GM10248 (cell line): Measurements from ENCODE around the gene NENF.

Experiments used
- CTCF ChIA-PET: fragments of 300-600 bp; sonication (Branson Sonifier 250); formaldehyde crosslinking; extraction: SDS; loops from one replicate; lab custom pipeline; 2021; ENCODE audit warnings: antibody characterized with exemption; lab: Yijun Ruan, JAX
- POLR2A ChIA-PET: fragments of 350-650 bp; sonication (Branson Sonifier 250); formaldehyde crosslinking; extraction: SDS; loops from one replicate; lab custom pipeline; 2020; ENCODE audit warnings: antibody characterized with exemption; lab: Yijun Ruan, JAX
- DNase-seq: peaks from one replicate; pipeline ENCODE4 v3.0.0; 2012; ENCODE audit errors: extremely low spot score
- TF ChIP-seq, protein P1 (sequence below): IDR thresholded peaks from 2 replicates; pipeline ENCODE4 v1.5.1; 2012; ENCODE audit warnings: mild to moderate bottlenecking, low read depth; ENCODE audit errors: extremely low read depth, missing control alignments, control extremely low read depth

The NENF gene

DNA sequence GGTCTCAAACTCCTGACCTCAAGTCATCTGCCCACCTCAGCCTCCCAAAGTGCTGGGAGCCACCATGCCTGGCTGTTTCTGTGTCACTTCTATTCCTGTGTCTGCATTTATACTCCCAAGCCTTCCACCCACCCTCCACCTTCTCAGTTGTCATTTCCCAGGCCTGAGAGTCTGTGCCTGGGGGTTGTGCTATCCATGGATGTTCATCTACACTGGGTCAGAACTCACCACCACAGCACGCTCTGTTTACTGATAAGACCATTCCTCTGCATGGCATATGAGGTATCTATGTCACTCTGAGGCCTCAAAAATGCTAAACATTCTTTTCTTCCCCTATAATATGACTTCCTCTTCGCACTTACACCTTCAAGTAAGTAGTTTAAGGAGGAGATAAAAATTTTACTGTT, 6.1 kb downstream of the NENF start:
- POLR2A ChIA-PET, result no interaction called here
- DNase-seq, result no peak

DNA sequence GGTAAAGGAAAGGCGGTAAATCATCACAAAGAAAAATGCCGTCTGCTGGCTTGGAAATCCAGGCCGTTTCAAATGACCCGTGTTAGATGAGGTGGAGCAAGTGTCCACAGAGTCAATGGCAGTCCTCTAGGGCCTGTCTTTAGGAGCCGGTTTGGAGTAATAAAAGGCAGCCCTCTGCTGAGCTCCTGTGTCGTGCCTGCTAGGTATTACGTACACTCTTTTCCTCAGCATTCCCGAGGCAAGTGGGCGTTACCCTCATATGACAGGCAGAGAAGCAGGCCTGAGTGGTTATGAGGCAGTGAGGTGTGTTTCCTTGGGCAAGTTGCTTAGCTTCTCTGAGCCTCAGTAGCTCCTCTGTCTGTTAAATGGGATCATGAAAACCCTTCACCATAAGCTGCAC, 7.7 kb downstream of the NENF start:
- POLR2A ChIA-PET, result no interaction called here
- CTCF ChIA-PET, result interaction anchor here (0.7 to 7.8 kb wide), 6 partner anchors 8 to 370 kb away, joined by 3 to 73 read pairs (median 4); partner anchors contain the start of gene NENF
- no peak for DNase-seq
- TF ChIP-seq, protein P1, sequence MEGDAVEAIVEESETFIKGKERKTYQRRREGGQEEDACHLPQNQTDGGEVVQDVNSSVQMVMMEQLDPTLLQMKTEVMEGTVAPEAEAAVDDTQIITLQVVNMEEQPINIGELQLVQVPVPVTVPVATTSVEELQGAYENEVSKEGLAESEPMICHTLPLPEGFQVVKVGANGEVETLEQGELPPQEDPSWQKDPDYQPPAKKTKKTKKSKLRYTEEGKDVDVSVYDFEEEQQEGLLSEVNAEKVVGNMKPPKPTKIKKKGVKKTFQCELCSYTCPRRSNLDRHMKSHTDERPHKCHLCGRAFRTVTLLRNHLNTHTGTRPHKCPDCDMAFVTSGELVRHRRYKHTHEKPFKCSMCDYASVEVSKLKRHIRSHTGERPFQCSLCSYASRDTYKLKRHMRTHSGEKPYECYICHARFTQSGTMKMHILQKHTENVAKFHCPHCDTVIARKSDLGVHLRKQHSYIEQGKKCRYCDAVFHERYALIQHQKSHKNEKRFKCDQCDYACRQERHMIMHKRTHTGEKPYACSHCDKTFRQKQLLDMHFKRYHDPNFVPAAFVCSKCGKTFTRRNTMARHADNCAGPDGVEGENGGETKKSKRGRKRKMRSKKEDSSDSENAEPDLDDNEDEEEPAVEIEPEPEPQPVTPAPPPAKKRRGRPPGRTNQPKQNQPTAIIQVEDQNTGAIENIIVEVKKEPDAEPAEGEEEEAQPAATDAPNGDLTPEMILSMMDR, result no peak

More for the DNA sequence above, 6.1 kb downstream of the NENF start:
- TF ChIP-seq, protein P1, result no peak
- CTCF ChIA-PET, result interaction anchor here (7.8 kb wide), 1 partner anchor 18 kb away, joined by 73 read pairs; no protein-coding TSS in a partner anchor

DNA sequence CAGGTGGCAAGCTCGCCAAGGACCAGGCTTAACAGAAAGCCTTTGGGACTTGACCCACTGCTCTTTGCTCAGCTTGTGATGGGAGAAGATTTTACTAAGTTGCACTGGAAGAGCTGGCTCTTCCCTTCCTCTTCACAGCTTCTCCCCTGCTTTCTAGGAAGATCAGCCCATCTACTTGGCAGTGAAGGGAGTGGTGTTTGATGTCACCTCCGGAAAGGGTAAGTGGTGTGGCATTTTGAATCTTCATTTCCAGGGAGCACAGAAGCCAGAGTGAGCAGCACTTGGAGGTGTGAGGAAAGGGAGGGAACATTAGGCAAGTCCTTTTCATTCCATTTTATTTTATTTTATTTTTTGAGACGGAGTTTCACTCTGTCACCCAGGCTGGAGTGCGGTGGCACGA, 9.7 kb downstream of the NENF start:
- POLR2A ChIA-PET, result no interaction called here
- DNase-seq, result no peak
- TF ChIP-seq, protein P1, result no peak
- CTCF ChIA-PET, result interaction anchor here (1.3 to 7.8 kb wide), 3 partner anchors 14 to 433 kb away, joined by 3 to 73 read pairs (median 4); no protein-coding TSS in a partner anchor

DNA sequence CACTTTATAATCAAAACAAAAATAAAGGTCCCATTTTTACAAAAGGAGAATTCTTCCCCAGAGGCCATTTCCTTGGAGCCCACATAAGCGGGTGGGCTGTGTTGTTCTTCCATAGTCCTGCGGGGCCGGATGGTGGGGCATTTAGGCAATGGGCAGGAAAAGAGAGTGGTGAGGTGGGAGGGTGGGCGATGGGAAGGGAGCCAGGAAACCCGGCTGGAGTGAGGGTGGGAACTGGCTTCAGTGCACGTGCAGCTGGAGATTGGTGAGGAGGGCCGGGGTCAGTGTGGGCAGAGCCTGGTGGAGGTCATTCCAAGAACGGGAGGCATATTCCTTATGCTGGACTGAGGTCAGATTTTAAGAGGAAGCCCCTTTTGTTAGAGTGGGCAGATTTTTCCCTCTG, 13.6 kb downstream of the NENF start:
- ChIA-PET CTCF (interaction anchor here (1.0 kb wide), 1 partner anchor 10 kb away, joined by 3 read pairs; no protein-coding TSS in a partner anchor), POLR2A (no interaction called here)
- TF ChIP-seq, protein P1, result no peak
- no peak for DNase-seq

DNA sequence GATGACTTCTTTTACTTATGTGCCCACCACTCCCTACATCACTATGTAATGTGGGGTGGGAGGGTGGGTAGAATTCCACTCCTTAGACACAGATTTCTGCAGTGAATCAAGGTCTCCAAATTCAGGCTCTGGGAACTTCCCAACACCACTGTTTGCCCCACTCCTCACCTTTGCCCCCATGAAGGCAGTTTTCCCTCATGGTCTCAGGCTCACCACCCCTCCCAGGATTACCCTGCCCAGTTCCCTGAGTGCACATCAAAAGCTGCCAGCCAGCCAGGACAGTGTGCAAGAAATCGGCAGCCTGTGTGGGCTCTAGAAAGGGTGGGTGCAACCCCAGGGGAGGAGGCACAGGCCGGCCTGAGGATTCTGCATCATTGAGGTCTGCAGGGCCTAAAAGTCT, 14.8 kb downstream of the NENF start:
- TF ChIP-seq, protein P1, result no peak
- DNase-seq, result no peak
- ChIA-PET CTCF (interaction anchor here (1.0 kb wide), 1 partner anchor 9 kb away, joined by 3 read pairs; no protein-coding TSS in a partner anchor), POLR2A (no interaction called here)

DNA sequence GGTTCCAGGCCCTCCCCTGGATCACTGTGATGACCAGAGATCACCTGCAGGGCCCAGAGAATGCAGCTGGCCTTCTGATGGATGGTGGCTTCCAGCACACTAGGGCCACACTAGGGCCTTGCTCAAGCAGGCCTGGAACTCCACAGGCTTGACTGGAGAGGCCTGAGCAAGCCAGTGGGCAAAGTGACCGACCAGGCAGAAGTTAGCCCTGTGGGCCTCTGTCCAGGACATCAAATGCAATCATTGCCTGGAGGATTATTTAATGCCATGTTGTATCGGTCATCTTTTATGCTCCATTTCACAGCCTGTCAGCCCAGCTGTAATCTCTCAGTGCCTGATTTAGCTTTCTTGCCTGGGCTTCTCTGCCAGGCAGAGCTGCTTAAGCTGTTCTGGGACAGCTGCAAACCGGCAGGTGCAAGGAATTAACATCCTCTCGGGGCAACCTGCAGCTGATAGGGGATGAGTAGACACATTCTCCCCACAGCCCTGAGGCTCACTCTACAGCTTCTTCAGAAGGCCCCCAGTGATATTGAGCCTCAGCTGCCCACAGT, 17.7 kb downstream of the NENF start:
- DNase-seq, result no peak
- TF ChIP-seq, protein P1, result no peak
- POLR2A ChIA-PET, result no interaction called here
- CTCF ChIA-PET, result interaction anchor here (0.6 to 11.3 kb wide), 6 partner anchors 14 to 415 kb away, joined by 3 to 221 read pairs (median 3); partner anchors contain the start of genes DTL and INTS7
